ENCODE data around the gene MICAL3.

DNA sequence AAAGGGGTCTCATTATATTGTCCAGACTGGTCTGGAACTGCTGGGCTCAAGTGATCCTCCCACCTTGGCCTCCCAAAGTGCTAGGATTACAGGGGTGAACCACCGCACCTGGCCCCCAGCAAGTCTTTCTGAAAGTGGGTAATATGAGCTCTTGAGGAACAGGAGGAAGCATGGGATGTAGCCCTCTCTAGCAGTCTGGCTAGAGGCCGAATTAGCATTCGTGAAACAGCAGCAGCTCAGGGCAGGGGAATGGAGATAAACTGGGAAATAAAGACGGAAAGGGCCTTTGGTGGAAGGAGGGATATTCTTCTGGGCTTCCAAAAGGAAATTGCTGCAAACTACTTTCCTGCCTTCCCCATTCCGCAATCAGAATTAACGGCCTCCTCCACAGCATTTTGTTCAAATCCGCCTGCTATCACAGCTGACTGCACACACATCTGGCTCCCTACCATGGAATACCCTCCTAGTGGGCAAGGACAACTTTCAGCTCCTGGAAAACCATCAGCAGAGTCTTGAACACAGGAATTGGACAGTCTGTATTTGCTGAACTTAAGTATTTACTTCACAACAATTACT, 44.3 kb downstream of the MICAL3 start:
- TF ChIP-seq POLR2A (IDR thresholded peaks at IDR 0.05) (no peak), CTCF (IDR thresholded peaks at IDR 0.05) (no peak)
